ENCODE data around the gene PRDM8.

DNA sequence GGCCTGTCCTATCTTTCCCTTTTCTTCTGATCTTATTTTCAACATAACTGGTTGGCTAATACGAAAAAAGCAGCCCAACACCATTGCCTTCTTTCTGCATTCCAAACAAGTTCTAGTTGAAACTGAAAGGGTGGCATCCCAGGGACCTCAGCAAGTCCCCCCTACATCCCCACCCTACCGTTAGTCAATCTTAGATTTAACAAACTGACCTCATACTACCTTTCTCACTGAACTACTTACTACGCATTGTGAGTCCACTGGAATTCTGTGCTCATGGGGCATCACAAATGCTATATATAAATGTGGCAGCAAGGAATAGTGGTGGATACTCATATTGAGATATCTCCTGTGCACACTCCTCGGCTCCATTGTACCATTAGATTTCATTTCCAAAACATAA, 36.1 kb downstream of the PRDM8 start:
- TF ChIP-seq, protein P1, sequence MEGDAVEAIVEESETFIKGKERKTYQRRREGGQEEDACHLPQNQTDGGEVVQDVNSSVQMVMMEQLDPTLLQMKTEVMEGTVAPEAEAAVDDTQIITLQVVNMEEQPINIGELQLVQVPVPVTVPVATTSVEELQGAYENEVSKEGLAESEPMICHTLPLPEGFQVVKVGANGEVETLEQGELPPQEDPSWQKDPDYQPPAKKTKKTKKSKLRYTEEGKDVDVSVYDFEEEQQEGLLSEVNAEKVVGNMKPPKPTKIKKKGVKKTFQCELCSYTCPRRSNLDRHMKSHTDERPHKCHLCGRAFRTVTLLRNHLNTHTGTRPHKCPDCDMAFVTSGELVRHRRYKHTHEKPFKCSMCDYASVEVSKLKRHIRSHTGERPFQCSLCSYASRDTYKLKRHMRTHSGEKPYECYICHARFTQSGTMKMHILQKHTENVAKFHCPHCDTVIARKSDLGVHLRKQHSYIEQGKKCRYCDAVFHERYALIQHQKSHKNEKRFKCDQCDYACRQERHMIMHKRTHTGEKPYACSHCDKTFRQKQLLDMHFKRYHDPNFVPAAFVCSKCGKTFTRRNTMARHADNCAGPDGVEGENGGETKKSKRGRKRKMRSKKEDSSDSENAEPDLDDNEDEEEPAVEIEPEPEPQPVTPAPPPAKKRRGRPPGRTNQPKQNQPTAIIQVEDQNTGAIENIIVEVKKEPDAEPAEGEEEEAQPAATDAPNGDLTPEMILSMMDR (IDR thresholded peaks at IDR 0.05): no peak
- no peak for TF ChIP-seq POLR2A (IDR thresholded peaks at IDR 0.05)

Data from uterus (tissue), 2 donors.